ENCODE results near the gene IL36G. TPM values are rescaled to one million over a fixed set of nuclear protein-coding genes. Genes with fewer than 3 reads are reported as not detected.

IL36G gene
- polyA plus RNA-seq, 1 donor (not counting 4 experiments of a cell fraction or from before 2014, with no cell fraction given) = 20.2 TPM

GRCh38 chr2:112944971-112945370 lies 32.8 kb upstream of the IL36G start:
- FAIRE-seq (no peak), DNase-seq (ENCODE audit: low read depth, low spot score) (no peak)
- Histone ChIP-seq H3K9me3 (ENCODE audit: control insufficient read depth, low read depth, low read length) (no peaks in the 10 kb centered on the region), H3K4me3 (ENCODE audit: control insufficient read depth in 2 of 3, extremely low read depth in 1 of 3, insufficient read depth in 2 of 3, low read depth in 1 of 3, low read length in 3 of 3) (no peak overlapping the region), H3K36me3 (ENCODE audit: control insufficient read depth in 2 of 2, extremely low read depth in 1 of 2, insufficient read depth in 2 of 2, low read length in 2 of 2) (no peaks in the 10 kb centered on the region), H4K20me1 (ENCODE audit: control insufficient read depth, extremely low read depth, insufficient read depth, low read length) (no peaks in the 10 kb centered on the region), H2AFZ (ENCODE audit: control insufficient read depth, low read length) (no peak overlapping the region), H3K9ac (ENCODE audit: control insufficient read depth, extremely low read depth, insufficient read depth, low read length) (no peak overlapping the region), H3K27ac (ENCODE audit: control insufficient read depth, insufficient read depth, low read length) (no peak overlapping the region), H3K4me1 (ENCODE audit: control insufficient read depth, extremely low read depth, insufficient read depth, low read length) (peaks cover 10% of the 10 kb centered on the region), H3K27me3 (ENCODE audit: control insufficient read depth, extremely low read depth, insufficient read depth, low read length) (no peaks in the 10 kb centered on the region), H3K79me2 (ENCODE audit: control insufficient read depth, insufficient read depth, low read length) (no peaks in the 10 kb centered on the region), H3K4me2 (ENCODE audit: control insufficient read depth, extremely low read depth, insufficient read depth, low read depth, low read length) (no peak overlapping the region), H3K9me1 (ENCODE audit: control insufficient read depth, extremely low read depth, insufficient read depth, low read length) (no peaks in the 10 kb centered on the region)
- dilution Hi-C loops (cut with MboI; ENCODE audit: extremely low pct_ligation_motif_present, low sequenced_read_pairs) = no loop called here
- TF ChIP-seq CTCF (optimal IDR thresholded peaks at IDR 0.05 in 1 of 3, IDR thresholded peaks at IDR 0.05 in 1 of 3, conservative IDR thresholded peaks at IDR 0.05 in 1 of 3; ENCODE audit: extremely low read depth in 1 of 3, insufficient read depth in 2 of 3, low read length in 3 of 3) (no peak), EZH2 (IDR thresholded peaks at IDR 0.05; ENCODE audit: low read length) (no peak)

- no peaks in the 10 kb centered on the region for H3K9me3 ChIP-seq (ENCODE audit: control insufficient read depth, low read depth, low read length)
- peaks cover 10% of the 10 kb centered on the region for H3K4me1 ChIP-seq (ENCODE audit: control insufficient read depth, extremely low read depth, insufficient read depth, low read length)
- FAIRE-seq (no peak), DNase-seq (ENCODE audit: low read depth, low spot score) (no peak)
- no peaks in the 10 kb centered on the region for H3K79me2 ChIP-seq (ENCODE audit: control insufficient read depth, insufficient read depth, low read length)
- H3K27ac ChIP-seq (ENCODE audit: control insufficient read depth, insufficient read depth, low read length) = no peak overlapping the region
- H3K9me1 ChIP-seq (ENCODE audit: control insufficient read depth, extremely low read depth, insufficient read depth, low read length) = no peaks in the 10 kb centered on the region
- no peaks in the 10 kb centered on the region for H4K20me1 ChIP-seq (ENCODE audit: control insufficient read depth, extremely low read depth, insufficient read depth, low read length)
- no peaks in the 10 kb centered on the region for H3K27me3 ChIP-seq (ENCODE audit: control insufficient read depth, extremely low read depth, insufficient read depth, low read length)
- H3K36me3 ChIP-seq (ENCODE audit: control insufficient read depth in 2 of 2, extremely low read depth in 1 of 2, insufficient read depth in 2 of 2, low read length in 2 of 2) = no peaks in the 10 kb centered on the region
- H2AFZ ChIP-seq (ENCODE audit: control insufficient read depth, low read length) = no peak overlapping the region
- H3K4me3 ChIP-seq (ENCODE audit: control insufficient read depth in 2 of 3, extremely low read depth in 1 of 3, insufficient read depth in 2 of 3, low read depth in 1 of 3, low read length in 3 of 3) = no peak overlapping the region
- no peak overlapping the region for H3K9ac ChIP-seq (ENCODE audit: control insufficient read depth, extremely low read depth, insufficient read depth, low read length)
- no peak for TF ChIP-seq EZH2 (IDR thresholded peaks at IDR 0.05; ENCODE audit: low read length)
- no peak for TF ChIP-seq CTCF (optimal IDR thresholded peaks at IDR 0.05 in 1 of 3, IDR thresholded peaks at IDR 0.05 in 1 of 3, conservative IDR thresholded peaks at IDR 0.05 in 1 of 3; ENCODE audit: extremely low read depth in 1 of 3, insufficient read depth in 2 of 3, low read length in 3 of 3)
- dilution Hi-C loops (cut with MboI; ENCODE audit: extremely low pct_ligation_motif_present, low sequenced_read_pairs) = no loop called here
- no peak overlapping the region for H3K4me2 ChIP-seq (ENCODE audit: control insufficient read depth, extremely low read depth, insufficient read depth, low read depth, low read length)
Observed at GRCh38 chr2:112946086-112946485, 31.7 kb upstream of the IL36G start.
